Mucosa of stomach (tissue), 1 donor: ENCODE measurements around the gene RENBP.
"Not testable (repeated sequence)": the region's sequence is repeated elsewhere in the genome, so short reads cannot be mapped to it uniquely, and the experiment has no call there.

Experiments
- H3K27me3 ChIP-seq: one replicate; pipeline ENCODE4 v1.7.0; 2013; ENCODE audit warnings: mild to moderate bottlenecking, low read length; ENCODE audit not compliant: control insufficient read depth, insufficient read depth
- H3K36me3 ChIP-seq: one replicate; pipeline ENCODE4 v1.7.0; 2013; ENCODE audit warnings: low read length; ENCODE audit not compliant: control insufficient read depth, insufficient read depth
- H3K4me1 ChIP-seq: one replicate; pipeline ENCODE4 v1.7.0; 2013; ENCODE audit warnings: mild to moderate bottlenecking, low read length; ENCODE audit not compliant: control insufficient read depth, insufficient read depth
- H3K4me3 ChIP-seq: one replicate; pipeline ENCODE4 v1.7.0; 2013; ENCODE audit warnings: low read length
- H3K9ac ChIP-seq: one replicate; pipeline ENCODE4 v1.7.0; 2013; ENCODE audit warnings: mild to moderate bottlenecking, low read length, moderate library complexity
- H3K9me3 ChIP-seq: one replicate; pipeline ENCODE4 v1.7.0; 2013; ENCODE audit warnings: mild to moderate bottlenecking, low read length, moderate library complexity; ENCODE audit not compliant: control insufficient read depth
- donor health status: Pancreatic carcinoma.

The RENBP gene

DNA sequence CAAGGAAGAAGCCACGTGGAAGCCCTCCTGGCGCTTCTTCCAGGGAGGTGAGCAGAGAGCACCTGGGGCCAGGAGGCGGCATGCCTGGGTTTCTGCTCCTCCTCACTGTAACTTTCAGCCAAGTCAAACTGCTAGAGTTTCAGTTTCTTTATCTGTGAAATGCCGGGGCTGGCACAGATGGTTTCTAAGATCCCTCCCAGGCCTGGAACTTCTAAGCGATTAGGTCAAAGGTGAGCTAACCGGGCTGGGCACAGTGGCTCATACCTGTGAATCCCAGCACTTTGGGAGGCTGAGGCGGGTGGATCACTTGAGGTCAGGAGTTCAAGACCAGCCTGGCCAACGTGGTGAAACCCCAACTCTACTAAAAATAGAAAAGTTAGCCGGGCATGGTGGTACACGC lies 36.0 kb upstream of the RENBP start:
- not testable (repeated sequence) for H3K9me3 ChIP-seq, H3K9ac ChIP-seq, H3K27me3 ChIP-seq

DNA sequence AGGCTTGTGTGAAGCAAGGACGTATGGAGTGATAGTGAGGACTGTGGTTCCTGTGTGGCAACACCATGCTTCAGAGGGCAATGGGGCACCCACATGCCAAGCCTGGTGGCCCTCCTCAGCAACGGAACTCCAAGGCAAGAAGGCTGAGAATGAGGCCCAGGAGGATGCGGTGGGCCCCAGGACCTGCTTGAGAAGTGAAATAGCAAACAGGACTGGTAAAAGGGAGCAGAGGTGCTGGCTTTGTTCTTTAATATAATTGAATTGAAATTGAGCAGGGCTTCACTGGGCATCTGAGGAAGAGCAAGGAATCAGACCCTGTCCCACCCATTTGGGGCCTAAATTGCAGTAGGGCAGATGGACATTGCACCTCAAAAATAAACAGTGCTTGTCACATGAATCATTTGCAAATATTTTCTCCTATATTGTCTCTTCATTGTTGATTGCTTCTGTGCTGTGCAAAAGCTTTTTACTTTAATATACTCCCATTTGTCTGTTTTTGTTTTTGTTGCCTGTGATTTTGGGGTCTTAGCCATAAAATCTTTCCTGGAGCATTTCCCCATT lies 30.4 kb upstream of the RENBP start:
- Histone ChIP-seq H3K4me1 (peaks cover 17% of the 10 kb centered on the region), H3K27me3 (no peaks in the 10 kb centered on the region), H3K4me3 (no peak overlapping the region), H3K9ac (no peak overlapping the region), H3K9me3 (no peaks in the 10 kb centered on the region), H3K36me3 (no peaks in the 10 kb centered on the region)

More for the DNA sequence above, 36.0 kb upstream of the RENBP start:
- not testable (repeated sequence) for H3K4me3 ChIP-seq, H3K36me3 ChIP-seq
- H3K4me1 ChIP-seq = peaks cover 14% of the 10 kb centered on the region

DNA sequence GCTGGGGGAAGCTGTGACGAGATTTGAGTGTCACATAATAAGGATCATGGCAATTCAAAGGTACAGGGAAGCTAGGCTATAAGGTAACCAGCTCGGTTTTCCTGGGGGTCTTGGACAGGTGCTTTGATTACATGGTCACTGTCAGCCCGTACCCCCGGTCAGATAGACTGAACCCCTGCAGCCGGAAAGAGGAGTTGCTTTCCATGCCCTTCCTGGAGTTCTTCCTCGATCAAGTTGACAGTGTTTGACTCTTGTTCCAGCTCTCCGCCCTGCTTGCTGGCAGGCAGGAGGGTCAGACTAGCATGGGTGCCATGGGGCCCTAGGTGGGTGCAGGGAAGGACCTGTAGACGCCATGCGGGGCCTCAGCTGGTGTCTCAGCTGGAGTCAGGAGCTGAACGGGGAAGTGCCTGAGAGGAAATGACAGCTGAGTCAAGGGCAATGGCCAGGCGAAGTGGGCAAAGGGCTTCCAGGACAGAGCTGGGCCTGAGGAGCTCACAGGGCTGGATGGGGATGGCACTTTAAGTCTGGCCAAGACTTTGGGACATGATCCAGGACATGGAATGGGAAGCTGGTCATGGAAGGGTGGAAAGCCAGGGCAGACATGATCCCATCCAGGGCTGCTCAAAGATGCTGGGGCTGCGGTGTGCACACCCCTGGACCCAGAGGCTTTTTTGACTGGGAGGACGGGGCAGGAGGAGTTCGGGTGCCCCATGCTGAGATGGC lies 29.7 kb upstream of the RENBP start:
- Histone ChIP-seq H3K9ac (peak overlapping the region; percentile 76), H3K9me3 (no peaks in the 10 kb centered on the region), H3K27me3 (no peaks in the 10 kb centered on the region), H3K4me1 (peaks cover 22% of the 10 kb centered on the region), H3K36me3 (no peaks in the 10 kb centered on the region), H3K4me3 (no peak overlapping the region)

DNA sequence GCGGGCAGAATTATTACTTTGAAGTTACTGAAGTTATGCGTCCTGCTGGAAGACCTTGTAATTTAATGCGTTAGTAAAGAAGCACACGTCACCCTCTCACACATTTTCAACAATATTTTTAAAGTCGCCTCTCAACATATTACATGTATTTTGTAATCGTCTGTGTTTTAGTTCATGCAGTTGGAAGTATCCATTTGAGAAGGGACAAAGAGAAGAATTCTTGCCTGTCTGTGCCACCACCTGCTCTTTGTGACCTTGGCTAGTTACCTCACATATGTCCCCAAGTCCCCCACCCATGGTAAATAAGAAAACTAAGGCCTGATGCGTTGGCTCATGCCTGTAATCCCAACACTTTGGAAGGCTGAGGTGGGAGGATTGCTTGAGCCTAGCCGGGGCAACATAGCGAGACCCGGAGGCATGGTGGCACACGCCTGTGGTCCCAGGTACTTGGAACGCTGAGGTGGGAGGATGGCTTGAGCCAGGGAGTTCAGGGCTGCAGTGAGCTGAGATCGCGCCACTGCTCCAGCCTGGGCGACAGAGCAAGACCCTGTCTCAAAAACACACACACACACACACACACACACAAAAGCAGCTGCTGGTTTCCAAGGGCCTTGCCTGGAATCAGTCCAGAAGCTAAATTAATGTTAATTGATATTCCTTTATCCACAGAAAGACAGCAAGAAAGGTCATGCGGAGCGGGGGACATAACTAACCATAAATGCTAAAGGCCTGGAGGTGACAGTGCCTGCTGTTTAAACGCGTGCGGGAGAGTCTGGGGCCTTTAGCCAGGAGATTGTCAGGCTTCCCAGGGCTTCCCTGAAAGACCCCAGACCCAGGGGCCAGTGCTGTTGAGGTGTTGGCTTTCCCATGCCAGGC lies 28.9 kb upstream of the RENBP start:
- Histone ChIP-seq H3K4me1 (peaks cover 29% of the 10 kb centered on the region), H3K9me3 (no peaks in the 10 kb centered on the region), H3K4me3 (peak overlapping the region; percentile 25), H3K36me3 (no peaks in the 10 kb centered on the region), H3K9ac (peak overlapping the region; percentile 76), H3K27me3 (no peaks in the 10 kb centered on the region)

DNA sequence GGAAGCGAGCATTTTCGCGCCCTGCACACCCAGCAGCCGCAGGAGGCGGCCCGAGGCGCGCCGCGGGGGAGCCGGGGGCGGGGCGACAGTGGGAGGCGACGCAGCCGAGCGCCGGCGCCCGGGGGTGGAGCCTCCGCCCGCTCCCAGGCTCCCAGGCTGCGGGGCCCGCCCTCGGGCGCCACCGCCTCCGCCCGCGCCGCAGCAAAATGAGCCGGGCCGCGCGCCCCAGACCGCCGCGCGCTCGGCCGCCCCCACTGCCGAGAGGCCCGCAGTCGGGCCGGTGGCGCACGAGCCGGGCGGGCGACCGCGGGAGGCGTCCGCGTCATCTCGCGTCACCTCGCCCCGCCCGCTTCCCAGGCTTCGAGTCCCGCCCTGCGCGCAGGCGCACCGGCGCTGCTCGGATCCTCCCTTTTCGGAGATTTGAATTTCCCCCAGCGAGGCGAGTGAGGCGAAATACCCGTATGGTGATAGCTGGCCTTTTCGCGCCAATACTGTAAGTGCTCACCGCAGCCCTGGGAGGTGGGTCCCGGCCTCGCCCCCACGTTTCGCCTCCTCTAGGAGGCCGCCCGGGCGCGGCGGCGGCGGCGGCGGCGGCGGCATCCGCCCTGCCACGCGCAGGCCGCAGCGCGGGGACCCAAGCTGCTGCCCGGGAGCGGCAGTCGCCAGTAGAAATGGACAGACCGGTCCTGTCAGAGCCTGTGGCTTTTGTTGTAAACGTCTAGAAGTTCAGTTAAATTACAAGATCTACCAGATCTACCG lies 28.1 kb upstream of the RENBP start, which contains the start of gene TMEM187:
TMEM187 (plus strand) TSS at position 387 of the 759 bp plus-strand sequence. CDS start 9,309 bp downstream, outside the sequence.
- Histone ChIP-seq H3K4me1 (peaks cover 38% of the 10 kb centered on the region), H3K27me3 (no peaks in the 10 kb centered on the region), H3K4me3 (peak within 1 kb of the TSS; percentile 87)

DNA sequence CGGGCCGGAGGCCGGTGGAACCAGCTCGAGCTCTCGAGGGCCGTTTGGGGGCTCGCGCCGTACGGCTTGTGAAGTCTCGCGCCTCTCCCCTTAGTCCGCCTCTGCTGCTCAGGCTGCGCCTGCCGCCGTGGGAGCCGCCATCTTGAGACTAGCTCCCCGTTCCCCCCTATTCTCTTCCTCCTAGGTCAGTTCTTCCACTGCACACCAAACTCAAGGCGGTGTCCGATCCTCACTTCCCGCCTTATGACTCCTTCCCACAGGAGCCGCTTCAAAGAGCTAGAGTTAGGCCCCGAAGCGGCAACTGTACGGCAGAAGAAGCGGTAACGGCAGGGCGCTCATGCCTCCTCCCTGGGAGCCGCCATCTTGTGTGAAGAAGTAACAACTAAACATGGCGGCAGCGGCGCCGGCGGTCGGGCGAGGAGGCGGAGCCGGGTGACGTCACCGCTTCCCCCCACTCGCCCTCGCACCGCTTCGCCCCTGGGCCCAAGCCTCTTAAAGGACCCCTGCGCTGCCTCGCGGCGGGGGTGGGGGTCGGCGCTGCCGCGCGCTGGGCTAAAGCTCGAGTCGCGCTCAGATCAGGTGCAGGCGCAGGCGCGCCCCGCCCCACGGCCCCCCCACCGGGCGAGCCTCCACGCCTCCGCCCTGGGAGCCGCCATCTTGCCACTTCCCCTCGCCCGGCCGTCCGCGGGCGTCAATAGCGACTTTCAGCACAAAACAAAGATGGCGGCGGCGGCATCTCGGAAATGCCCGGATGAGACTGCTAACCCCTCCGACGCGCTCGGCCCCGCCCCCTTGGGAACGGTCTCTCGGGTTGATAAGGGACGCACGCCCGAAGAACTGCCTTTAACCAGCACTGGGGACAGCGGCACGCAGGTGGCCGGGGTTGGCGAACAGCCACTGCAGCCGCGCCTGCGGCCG lies 27.3 kb upstream of the RENBP start, which contains the start of gene HCFC1:
HCFC1 (minus strand) TSS at position 369 of the 918 bp plus-strand sequence. CDS start 978 bp downstream, outside the sequence.
- Histone ChIP-seq H3K4me1 (peaks cover 46% of the 10 kb centered on the region), H3K27me3 (no peaks in the 10 kb centered on the region), H3K4me3 (peak within 1 kb of the TSS; percentile 87), H3K9ac (peak within 1 kb of the TSS; percentile 97), H3K36me3 (no peaks in the 10 kb centered on the region), H3K9me3 (no peaks in the 10 kb centered on the region)

More for the DNA sequence above, 28.1 kb upstream of the RENBP start, which contains the start of gene TMEM187:
- peak within 1 kb of the TSS; percentile 97 for H3K9ac ChIP-seq
- H3K36me3 ChIP-seq = no peaks in the 10 kb centered on the region
- no peaks in the 10 kb centered on the region for H3K9me3 ChIP-seq

DNA sequence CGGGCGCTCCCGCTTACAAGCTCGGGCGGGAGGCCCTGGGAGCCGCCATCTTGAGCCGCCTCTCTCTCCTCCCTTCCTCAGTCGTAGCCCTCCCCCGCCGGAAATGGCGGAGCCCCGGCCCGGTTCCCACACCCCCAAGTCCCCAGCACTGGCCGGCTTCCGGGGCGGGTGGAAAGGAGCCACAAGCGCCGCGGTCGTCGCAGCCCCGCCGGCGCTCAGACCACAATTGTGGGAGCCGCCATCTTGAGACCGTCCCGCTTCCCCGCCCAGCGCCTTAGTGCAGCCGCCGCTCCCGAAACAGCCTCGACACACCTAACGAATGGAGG lies 26.6 kb upstream of the RENBP start:
- peak overlapping the region; percentile 97 for H3K9ac ChIP-seq
- no peaks in the 10 kb centered on the region for H3K27me3 ChIP-seq
- H3K9me3 ChIP-seq = no peaks in the 10 kb centered on the region
- H3K4me3 ChIP-seq = peak overlapping the region; percentile 87
- H3K36me3 ChIP-seq = no peaks in the 10 kb centered on the region
- H3K4me1 ChIP-seq = peaks cover 47% of the 10 kb centered on the region

DNA sequence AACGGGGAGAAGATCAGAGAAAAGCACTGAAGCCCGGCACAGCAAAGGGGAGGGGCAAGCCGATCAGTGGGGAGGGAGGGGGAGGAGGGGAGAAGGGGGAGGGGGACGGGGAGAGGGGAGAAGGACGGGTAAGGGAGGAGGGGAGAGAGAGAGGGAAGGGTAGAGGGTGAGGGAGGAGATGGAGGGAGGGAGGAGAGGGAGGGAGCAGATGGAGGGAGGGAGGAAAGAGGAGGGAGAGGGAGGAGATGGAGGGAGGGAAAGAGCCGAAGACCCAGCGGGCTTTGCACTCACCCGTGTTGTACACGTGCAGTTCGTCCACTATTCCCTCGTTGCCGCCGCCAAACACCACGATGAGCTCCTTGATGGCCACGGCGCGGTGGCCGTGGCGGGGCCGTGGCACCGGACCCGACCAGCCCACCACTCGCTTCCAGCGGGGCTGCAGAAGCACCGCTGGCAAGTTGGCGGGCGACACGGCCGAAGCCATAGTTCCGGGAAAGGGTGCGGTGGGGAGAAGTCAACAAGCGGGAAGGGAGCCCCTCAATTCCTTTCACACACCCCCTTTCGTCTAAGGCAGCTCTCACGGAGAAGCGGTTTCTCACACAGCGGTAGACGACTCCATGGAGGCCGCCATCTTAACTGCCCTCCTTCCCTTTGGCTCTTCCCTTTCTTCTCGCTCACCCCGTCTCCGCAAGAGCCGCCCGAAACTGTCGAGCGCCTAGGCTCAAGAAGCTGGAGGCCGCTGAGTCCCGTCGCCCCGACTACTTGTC lies 26.1 kb upstream of the RENBP start:
- H3K36me3 ChIP-seq = no peaks in the 10 kb centered on the region
- H3K9ac ChIP-seq = peak overlapping the region; percentile 97
- no peaks in the 10 kb centered on the region for H3K9me3 ChIP-seq
- H3K4me1 ChIP-seq = peaks cover 47% of the 10 kb centered on the region
- H3K4me3 ChIP-seq = peak overlapping the region; percentile 87
- no peaks in the 10 kb centered on the region for H3K27me3 ChIP-seq

DNA sequence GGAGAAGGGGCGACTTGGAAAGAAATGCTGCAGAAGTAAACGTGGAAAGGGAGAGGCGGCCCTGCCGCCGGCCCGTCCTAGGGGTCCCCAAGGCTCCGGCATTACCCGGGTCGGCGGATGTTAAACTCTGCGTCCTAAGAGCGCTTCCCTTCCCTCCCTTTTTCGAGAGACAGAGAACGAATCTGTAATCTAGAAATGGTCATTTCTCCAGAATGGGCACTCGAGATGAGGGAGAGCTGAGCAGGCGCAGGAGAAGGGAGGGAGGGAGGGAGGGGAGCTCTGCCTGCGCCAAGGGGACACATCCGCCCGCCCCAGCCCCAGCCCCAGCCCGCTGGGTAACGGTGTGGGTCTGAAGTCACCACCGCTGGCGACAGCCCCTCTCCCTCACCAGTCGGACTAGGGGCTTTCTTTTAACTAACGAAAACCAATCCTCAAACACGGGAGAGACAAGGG lies 25.5 kb upstream of the RENBP start:
- Histone ChIP-seq H3K4me1 (peaks cover 47% of the 10 kb centered on the region), H3K27me3 (no peaks in the 10 kb centered on the region)

DNA sequence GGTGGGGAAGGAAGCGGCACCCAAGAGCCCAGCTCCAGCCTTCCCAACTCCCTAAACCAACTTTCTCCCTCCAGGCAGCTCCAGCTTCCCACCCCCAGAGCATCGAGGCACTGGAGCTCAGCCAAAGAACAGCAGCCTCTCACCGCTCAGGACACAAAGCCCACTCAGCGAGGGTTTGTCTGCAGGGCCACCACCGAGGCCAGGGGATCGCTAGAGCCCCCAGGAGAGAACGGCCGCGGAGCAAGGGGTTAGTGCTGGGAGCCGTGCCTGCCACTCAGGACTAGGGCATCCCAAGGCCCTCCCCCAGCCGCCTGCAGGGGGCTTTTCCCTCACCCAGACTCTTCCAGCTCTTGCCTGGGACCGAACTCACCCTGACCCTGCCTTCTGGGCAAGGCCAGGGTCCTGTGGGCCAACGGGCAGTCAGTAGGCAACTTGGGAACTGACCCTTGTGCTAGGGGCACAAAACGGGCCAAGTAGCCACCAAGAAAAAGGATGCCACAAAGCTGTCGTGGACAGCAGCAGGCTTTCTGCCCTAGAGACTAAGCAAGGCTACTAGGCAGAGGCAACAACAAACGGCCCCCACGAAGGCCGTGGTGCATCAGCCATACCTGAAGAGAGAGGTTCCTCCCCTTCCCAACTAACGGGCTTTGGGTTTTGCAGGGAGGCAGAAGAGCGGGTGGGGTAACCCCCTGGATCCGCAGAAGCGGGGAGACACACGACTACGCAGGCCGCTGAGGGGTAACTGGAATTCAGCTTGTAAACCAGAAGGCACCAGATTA lies 24.9 kb upstream of the RENBP start:
- Histone ChIP-seq H3K27me3 (no peaks in the 10 kb centered on the region), H3K36me3 (no peaks in the 10 kb centered on the region), H3K9me3 (no peaks in the 10 kb centered on the region), H3K4me1 (peaks cover 41% of the 10 kb centered on the region), H3K9ac (peak overlapping the region; percentile 47), H3K4me3 (no peak overlapping the region)

More for the DNA sequence above, 25.5 kb upstream of the RENBP start:
- Histone ChIP-seq H3K4me3 (no peak overlapping the region), H3K9me3 (no peaks in the 10 kb centered on the region), H3K36me3 (no peaks in the 10 kb centered on the region), H3K9ac (peak overlapping the region; percentile 47)
